GM21723 (cell line): Measurements from ENCODE around the gene STAT5B.
"Not testable (repeated sequence)": the region's sequence is repeated elsewhere in the genome, so short reads cannot be mapped to it uniquely, and the experiment has no call there.

Source experiments
- ATAC-seq: cut with Tn5 transposase; IDR thresholded peaks from one replicate; pipeline ENCODE4 v1.9.1; 2021; ENCODE audit warnings: mild to moderate bottlenecking, moderate library complexity; ENCODE audit not compliant: unreplicated experiment

The STAT5B gene

GRCh38 chr17:42276359-42276608 lies at the start of gene STAT5B:
TSS of gene STAT5B (minus strand) at chr17:42276391. CDS start at chr17:42232127, 44,264 bp downstream.
- peak; percentile 58 for ATAC-seq

GRCh38 chr17:42325026-42325425 lies 48.8 kb upstream of the STAT5B start:
- ATAC-seq, result no peak

- no peak for ATAC-seq
These were observed 47.1 kb upstream of the STAT5B start for GRCh38 chr17:42323268-42323773.

- peak; percentile 70 for ATAC-seq
These were observed 46.4 kb upstream of the STAT5B start for GRCh38 chr17:42322382-42323267.

GRCh38 chr17:42321555-42321954 lies 45.4 kb upstream of the STAT5B start:
- ATAC-seq, result no peak

GRCh38 chr17:42317967-42318366 lies 41.8 kb upstream of the STAT5B start:
- ATAC-seq, result not testable (repeated sequence)

GRCh38 chr17:42317266-42317845 lies 41.2 kb upstream of the STAT5B start:
- ATAC-seq, result no peak

- ATAC-seq, result no peak
These were observed 40.6 kb upstream of the STAT5B start for GRCh38 chr17:42316755-42317154.

- peak; percentile 45 for ATAC-seq
These were observed 39.4 kb upstream of the STAT5B start for GRCh38 chr17:42315402-42316156.

- no peak for ATAC-seq
These were observed 37.8 kb upstream of the STAT5B start for GRCh38 chr17:42313773-42314566.

GRCh38 chr17:42313389-42313772 lies 37.2 kb upstream of the STAT5B start:
- ATAC-seq, result no peak

- peak; percentile 52 for ATAC-seq
These were observed 36.3 kb upstream of the STAT5B start for GRCh38 chr17:42312285-42313130.

- no peak for ATAC-seq
These were observed 35.8 kb upstream of the STAT5B start for GRCh38 chr17:42312035-42312284.

GRCh38 chr17:42311240-42312034 lies 35.2 kb upstream of the STAT5B start:
- no peak for ATAC-seq

- ATAC-seq, result no peak
These were observed 34.6 kb upstream of the STAT5B start for GRCh38 chr17:42310787-42311215.

GRCh38 chr17:42309986-42310786 lies 34.0 kb upstream of the STAT5B start:
- ATAC-seq, result no peak

- ATAC-seq, result no peak
These were observed 33.0 kb upstream of the STAT5B start for GRCh38 chr17:42309142-42309541.

GRCh38 chr17:42308446-42308845 lies 32.3 kb upstream of the STAT5B start:
- no peak for ATAC-seq
